Panc1 (cell line): ENCODE data around the gene SEBOX.

Experiments used
- CTCF ChIP-seq: fragments of 450-650 bp; IDR thresholded peaks from 2 replicates; pipeline ENCODE4 v1.5.1; 2017; ENCODE audit warnings: mild to moderate bottlenecking
- POLR2AphosphoS5 ChIP-seq: IDR thresholded peaks from 2 replicates; pipeline ENCODE4 v1.6.1; 2012; ENCODE audit warnings: mild to moderate bottlenecking, low read depth, low read length, moderate library complexity
- REST ChIP-seq, 2 experiments: IDR thresholded peaks; 2 replicates each; pipeline ENCODE4 v1.6.1; 2011 to 2012; ENCODE audit warnings: low read depth in 2 of 2, control low read depth in 1 of 2, low read length in 1 of 2, mild to moderate bottlenecking in 1 of 2, moderate library complexity in 1 of 2; ENCODE audit not compliant: insufficient read depth in 1 of 2
- SIN3A ChIP-seq: IDR thresholded peaks from 2 replicates; pipeline ENCODE4 v1.6.1; 2012; ENCODE audit warnings: low read depth, mild to moderate bottlenecking, low read length, moderate library complexity, borderline replicate concordance; ENCODE audit not compliant: insufficient read depth
- TCF7L2 ChIP-seq: IDR thresholded peaks from 2 replicates; pipeline ENCODE4 v1.6.1; 2011; ENCODE audit warnings: mild to moderate bottlenecking, low read depth, low read length, inconsistent platforms

- no peak for TF ChIP-seq REST (IDR thresholded peaks at IDR 0.05; ENCODE audit: insufficient read depth in 1 of 2, low read depth in 2 of 2, low read length in 1 of 2)
- no peak for TF ChIP-seq CTCF
- TF ChIP-seq POLR2AphosphoS5: no peak
- TF ChIP-seq SIN3A: no peak
- TF ChIP-seq TCF7L2: no peak
Measured at GRCh38 chr17:28390984-28391383, 26.0 kb upstream of the SEBOX start.
